ENCODE results near the gene LRRC75A.

DNA sequence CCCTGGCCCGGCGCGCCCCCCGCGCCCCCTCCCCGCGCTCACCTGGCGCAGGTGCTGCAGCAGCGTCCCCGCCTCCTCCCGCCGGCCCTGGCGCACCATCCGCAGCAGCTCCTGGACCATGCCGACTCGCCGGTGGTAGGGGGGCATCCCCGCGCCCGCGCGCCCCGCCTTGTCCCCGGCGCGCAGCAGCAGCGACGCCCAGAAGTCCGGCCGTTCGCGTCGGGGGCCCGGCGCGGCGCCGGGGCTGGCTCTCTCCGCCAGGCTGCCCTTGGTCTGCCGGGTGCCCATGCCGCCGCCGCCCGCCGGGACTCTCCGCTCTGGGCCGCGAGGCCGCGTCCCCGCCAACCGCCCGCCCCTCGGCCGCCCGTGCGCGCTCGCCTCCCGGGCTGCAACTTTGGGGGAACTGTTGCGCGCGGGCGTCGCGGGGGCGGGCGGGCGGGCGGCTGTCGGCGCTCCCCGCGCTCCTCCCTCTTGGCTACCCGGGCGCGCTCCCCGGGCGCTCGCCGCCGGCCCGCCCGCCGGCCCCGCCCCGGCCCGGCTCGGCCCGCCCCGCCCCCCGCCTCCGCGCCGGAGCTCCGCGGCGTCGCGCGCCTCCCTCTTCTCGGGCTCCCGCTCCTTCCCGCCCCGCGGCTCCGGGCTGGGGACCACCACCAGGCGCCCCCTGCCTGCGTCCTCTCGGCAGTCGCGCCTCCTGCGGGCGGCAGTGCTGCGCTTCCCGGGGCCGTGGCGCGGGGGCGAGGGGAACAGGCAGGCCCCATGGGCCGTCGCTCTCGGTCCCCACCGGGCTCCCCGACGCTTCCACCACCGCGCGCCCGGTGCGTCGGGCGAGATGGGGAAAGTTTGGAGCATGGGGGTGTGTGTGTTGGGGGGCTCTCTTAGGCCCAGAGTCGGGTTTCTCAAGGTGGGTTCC lies at the start of gene LRRC75A:
- no peak for TF ChIP-seq CTCF (IDR thresholded peaks at IDR 0.05; ENCODE audit: low read depth, low read length)
- no peak for TF ChIP-seq POLR2A (IDR thresholded peaks at IDR 0.05; ENCODE audit: extremely low read depth, insufficient read length)
